SH-SY5Y (cell line): Measurements from ENCODE around the gene BBOF1.

ENCODE experiments used
- GATA2 ChIP-seq: IDR thresholded peaks from 2 replicates; pipeline ENCODE4 v1.6.1; 2011; ENCODE audit warnings: mild to moderate bottlenecking, low read depth, low read length
- GATA3 ChIP-seq: IDR thresholded peaks from 2 replicates; pipeline ENCODE4 v1.6.1; 2011; ENCODE audit warnings: low read depth, mild to moderate bottlenecking, low read length, moderate library complexity

- TF ChIP-seq GATA2 (no peak), GATA3 (no peak)
These were observed 23.1 kb downstream of the BBOF1 start for GRCh38 chr14:74042296-74042695.
